Glutamatergic neuron (in vitro differentiated cells): ENCODE measurements around the gene TSPAN14. TPM values are rescaled to one million over a fixed set of nuclear protein-coding genes. Genes with fewer than 3 reads are reported as not detected.
A peak's percentile ranks its signal among the peaks of the same experiment; 100 is the strongest.

Experiments used
- DNase-seq: peaks from one replicate; pipeline ENCODE4 v3.0.0; 2022
- H3K27ac Mint-ChIP-seq: one replicate; pipeline ENCODE4 v1.8.0; 2020; ENCODE audit warnings: mild to moderate bottlenecking, mixed read lengths, inconsistent platforms; ENCODE audit not compliant: unreplicated experiment
- H3K27me3 Mint-ChIP-seq: one replicate; pipeline ENCODE4 v1.8.0; 2020; ENCODE audit warnings: mild to moderate bottlenecking, moderate library complexity, mixed read lengths, inconsistent platforms; ENCODE audit not compliant: unreplicated experiment
- H3K36me3 Mint-ChIP-seq: one replicate; pipeline ENCODE4 v1.8.0; 2020; ENCODE audit warnings: mild to moderate bottlenecking, mixed read lengths, inconsistent platforms; ENCODE audit not compliant: unreplicated experiment
- H3K4me1 Mint-ChIP-seq: one replicate; pipeline ENCODE4 v1.8.0; 2020; ENCODE audit warnings: mild to moderate bottlenecking, low read depth, mixed read lengths, inconsistent platforms; ENCODE audit not compliant: unreplicated experiment
- H3K4me3 Mint-ChIP-seq: one replicate; pipeline ENCODE4 v1.8.0; 2020; ENCODE audit warnings: mild to moderate bottlenecking, mixed read lengths, inconsistent platforms; ENCODE audit not compliant: unreplicated experiment
- H3K9me3 Mint-ChIP-seq: one replicate; pipeline ENCODE4 v1.8.0; 2020; ENCODE audit warnings: mild to moderate bottlenecking, moderate library complexity, mixed read lengths, inconsistent platforms; ENCODE audit not compliant: unreplicated experiment
- total RNA-seq: library from RNA; stranded (reverse); fragmentation: NEBNext Ultra II Directional; extraction: Animal tissue kit (Norgen Biotek cat#: 25700); gene quantifications from one replicate; pipeline ENCODE4 v1.2.1, GENCODE V29; 2021; ENCODE audit not compliant: unreplicated experiment
- TF ChIP-seq, protein P1 (sequence below): fragments of 200-600 bp; sonication (generic); IDR thresholded peaks from one replicate; pipeline ENCODE4 v1.5.0; 2021; ENCODE audit not compliant: partially characterized antibody, unreplicated experiment

The TSPAN14 gene
- total RNA-seq, 1 donor from 2014 or later: 141 TPM

DNA sequence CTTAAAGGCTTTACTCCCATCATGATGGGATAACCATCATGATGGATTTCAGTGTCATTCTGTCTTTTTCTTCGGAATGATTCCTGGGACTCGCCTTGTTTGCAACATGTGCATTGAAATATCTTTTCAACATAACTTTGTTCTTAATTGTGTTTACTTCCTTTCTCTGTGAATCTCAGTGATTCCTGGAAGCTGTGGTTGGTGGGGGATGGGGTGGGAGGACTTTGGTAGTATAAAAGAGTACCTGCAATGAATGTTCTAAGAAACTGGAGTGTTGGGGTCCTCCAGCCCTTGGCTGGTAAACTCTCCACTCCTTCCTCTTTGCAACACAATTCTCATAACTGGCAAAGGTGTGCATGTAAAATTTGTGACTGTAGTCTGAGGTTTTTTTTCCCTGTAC is 72.1 kb downstream of the TSPAN14 start:
- DNase-seq: no peak
- Mint-ChIP-seq H3K36me3 (no peaks in the 10 kb centered on the region), H3K4me1 (peaks cover 15% of the 10 kb centered on the region), H3K27me3 (peaks cover 10% of the 10 kb centered on the region), H3K9me3 (no peaks in the 10 kb centered on the region), H3K27ac (no peak overlapping the region), H3K4me3 (no peak overlapping the region)
- TF ChIP-seq, protein P1, sequence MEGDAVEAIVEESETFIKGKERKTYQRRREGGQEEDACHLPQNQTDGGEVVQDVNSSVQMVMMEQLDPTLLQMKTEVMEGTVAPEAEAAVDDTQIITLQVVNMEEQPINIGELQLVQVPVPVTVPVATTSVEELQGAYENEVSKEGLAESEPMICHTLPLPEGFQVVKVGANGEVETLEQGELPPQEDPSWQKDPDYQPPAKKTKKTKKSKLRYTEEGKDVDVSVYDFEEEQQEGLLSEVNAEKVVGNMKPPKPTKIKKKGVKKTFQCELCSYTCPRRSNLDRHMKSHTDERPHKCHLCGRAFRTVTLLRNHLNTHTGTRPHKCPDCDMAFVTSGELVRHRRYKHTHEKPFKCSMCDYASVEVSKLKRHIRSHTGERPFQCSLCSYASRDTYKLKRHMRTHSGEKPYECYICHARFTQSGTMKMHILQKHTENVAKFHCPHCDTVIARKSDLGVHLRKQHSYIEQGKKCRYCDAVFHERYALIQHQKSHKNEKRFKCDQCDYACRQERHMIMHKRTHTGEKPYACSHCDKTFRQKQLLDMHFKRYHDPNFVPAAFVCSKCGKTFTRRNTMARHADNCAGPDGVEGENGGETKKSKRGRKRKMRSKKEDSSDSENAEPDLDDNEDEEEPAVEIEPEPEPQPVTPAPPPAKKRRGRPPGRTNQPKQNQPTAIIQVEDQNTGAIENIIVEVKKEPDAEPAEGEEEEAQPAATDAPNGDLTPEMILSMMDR: no peak

GRCh38 chr10:80526742-80527141 is 72.6 kb downstream of the TSPAN14 start:
- no peak overlapping the region for H3K27ac Mint-ChIP-seq
- TF ChIP-seq, protein P1: no peak
- peaks cover 13% of the 10 kb centered on the region for H3K4me1 Mint-ChIP-seq
- H3K36me3 Mint-ChIP-seq: no peaks in the 10 kb centered on the region
- H3K27me3 Mint-ChIP-seq: peaks cover 10% of the 10 kb centered on the region
- H3K4me3 Mint-ChIP-seq: no peak overlapping the region
- no peaks in the 10 kb centered on the region for H3K9me3 Mint-ChIP-seq
- DNase-seq: no peak

DNA sequence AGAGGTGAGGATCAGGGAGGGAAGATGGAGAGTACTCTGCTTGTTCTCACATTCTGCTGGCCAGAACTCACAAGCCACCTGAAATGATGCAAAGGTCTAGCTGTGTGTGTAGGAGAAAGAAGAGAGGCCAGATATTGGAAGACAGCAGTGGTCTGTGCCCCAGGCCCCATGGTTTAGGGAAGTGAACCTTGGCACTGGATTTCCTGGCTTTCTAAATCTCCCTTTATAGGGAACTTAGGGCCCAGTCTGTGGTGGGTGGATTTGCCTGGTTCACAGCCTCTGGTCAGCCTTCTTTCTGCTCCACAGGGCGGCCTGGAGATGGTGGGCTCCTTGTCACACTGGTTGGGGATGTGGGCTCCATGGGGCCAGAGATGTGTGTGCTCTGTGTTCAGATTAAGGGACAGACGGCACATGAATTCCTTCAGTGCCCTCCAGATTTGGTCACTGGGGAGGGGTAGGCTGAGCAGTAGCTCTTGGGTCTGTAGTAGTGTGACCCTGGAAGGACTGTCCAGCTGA is 74.1 kb downstream of the TSPAN14 start:
- Mint-ChIP-seq H3K9me3 (no peaks in the 10 kb centered on the region), H3K27me3 (peaks cover 7% of the 10 kb centered on the region), H3K4me3 (no peak overlapping the region), H3K27ac (no peak overlapping the region), H3K4me1 (peaks cover 12% of the 10 kb centered on the region), H3K36me3 (peaks cover 7% of the 10 kb centered on the region)
- TF ChIP-seq, protein P1: no peak
- no peak for DNase-seq

- TF ChIP-seq, protein P1: no peak
- Mint-ChIP-seq H3K27ac (peak overlapping the region; percentile 53), H3K9me3 (no peaks in the 10 kb centered on the region), H3K4me3 (no peak overlapping the region), H3K36me3 (peaks cover 7% of the 10 kb centered on the region), H3K4me1 (peaks cover 7% of the 10 kb centered on the region), H3K27me3 (peaks cover 7% of the 10 kb centered on the region)
- DNase-seq: peak; percentile 45
Measured at GRCh38 chr10:80528901-80529300, 74.8 kb downstream of the TSPAN14 start.

GRCh38 chr10:80529604-80530003 is 75.5 kb downstream of the TSPAN14 start:
- DNase-seq: no peak
- H3K27ac Mint-ChIP-seq: peak overlapping the region; percentile 53
- peaks cover 7% of the 10 kb centered on the region for H3K36me3 Mint-ChIP-seq
- no peaks in the 10 kb centered on the region for H3K9me3 Mint-ChIP-seq
- H3K4me1 Mint-ChIP-seq: peaks cover 6% of the 10 kb centered on the region
- TF ChIP-seq, protein P1: no peak
- no peak overlapping the region for H3K4me3 Mint-ChIP-seq
- peaks cover 7% of the 10 kb centered on the region for H3K27me3 Mint-ChIP-seq
